GM21526 (cell line): ENCODE results near the gene ZDHHC8.
A peak's percentile ranks its signal among the peaks of the same experiment; 100 is the strongest.
"Not testable (repeated sequence)": the region's sequence is repeated elsewhere in the genome, so short reads cannot be mapped to it uniquely, and the experiment has no call there.

ENCODE experiments used
- ATAC-seq: cut with Tn5 transposase; IDR thresholded peaks from one replicate; pipeline ENCODE4 v1.9.1; 2021; ENCODE audit warnings: moderate library complexity; ENCODE audit not compliant: unreplicated experiment, low FRiP score

Gene ZDHHC8

DNA sequence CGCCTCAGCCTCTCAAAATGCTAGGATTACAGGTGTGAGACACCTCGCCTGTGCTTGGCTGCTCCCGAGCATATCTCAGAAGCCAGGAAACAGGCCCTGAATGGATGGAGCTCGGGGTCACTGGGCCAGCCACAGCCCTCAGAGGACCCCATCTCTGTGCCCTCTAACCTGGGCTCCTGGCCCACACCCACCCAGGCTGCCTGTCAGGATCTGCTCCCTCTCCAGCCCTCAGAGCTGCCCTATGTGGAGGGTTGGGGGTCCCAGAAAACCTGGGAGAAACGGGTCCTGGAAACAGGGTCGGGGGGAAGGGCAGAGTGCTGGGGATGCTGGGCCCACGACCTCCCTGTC lies 24.4 kb downstream of the ZDHHC8 start:
- ATAC-seq: no peak

DNA sequence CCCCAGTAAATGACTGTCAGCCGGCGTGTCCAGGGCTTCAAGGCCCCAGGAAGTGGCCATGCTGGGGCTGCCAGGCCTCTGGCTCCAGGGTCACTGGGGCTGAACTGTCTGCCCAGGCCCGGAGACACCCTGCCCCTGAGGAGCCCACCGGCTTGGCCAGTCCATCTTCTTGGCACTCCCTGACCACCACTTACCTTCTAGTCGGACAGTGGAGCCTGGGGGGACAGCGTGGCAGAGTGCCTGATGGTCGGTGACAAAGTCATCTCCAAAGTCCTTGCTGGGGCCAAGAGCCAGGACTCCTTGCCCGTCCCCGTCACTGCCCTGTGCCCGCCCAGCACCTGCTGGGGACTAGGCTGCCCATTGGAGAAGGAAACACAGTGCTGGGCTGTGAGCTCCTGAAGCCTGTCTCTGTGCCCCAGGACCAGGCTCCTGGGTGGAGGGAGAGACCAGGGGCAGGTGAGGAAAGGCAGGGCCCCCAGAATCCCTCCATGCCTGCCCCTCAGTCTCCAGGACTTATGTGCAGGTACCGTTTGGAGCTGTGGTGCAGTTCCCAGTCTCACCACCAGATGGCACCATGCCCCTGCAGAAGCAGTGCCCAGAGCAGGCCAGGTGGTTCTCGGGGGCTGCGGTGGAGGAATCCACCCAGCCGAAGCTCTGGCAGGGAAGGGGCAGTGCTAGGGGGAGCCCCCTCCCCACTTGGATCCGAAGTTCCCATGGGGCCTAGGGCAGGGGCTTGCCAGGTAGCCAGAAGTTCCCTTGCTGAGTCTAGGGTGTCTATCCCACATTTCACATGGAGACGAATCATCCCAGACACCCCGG lies 25.2 kb downstream of the ZDHHC8 start:
- peak; percentile 55 for ATAC-seq

DNA sequence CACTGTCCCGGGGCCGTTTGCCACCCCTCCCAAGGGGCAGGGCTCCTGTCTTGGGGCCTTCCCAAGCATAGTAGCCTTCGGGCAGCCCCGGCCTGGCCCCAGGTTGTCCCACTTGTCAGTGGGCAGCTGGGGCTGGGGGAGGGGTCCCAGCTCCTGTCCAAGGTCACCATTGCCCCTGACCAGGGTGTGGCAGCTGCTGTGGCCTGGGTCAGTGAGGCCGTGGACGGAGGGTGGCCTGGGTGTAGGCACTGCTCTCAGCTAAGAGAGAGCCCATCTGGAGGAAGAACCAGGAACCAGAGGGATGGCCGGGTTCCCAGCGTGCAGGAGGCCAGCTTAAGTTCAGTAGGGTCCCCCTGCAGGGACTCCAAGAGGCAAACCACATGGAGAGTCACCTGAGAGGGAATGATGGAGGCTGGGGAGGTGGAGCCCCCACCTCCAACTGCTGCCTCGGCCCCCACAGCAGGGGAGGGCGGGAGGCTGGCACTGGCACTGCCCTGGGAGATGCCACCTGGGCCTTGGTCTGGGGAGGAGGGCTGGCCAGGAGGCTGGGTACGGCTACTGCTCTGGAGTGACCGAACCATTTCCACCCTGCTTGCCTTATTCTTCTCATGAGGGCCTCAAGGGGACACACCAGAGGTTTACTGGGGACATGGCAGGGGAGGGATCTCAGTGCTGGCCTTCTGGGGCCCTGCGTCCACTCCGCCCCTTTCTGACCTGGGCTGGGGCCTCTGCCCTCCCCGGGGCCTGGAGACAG lies 26.0 kb downstream of the ZDHHC8 start:
- ATAC-seq: no peak

DNA sequence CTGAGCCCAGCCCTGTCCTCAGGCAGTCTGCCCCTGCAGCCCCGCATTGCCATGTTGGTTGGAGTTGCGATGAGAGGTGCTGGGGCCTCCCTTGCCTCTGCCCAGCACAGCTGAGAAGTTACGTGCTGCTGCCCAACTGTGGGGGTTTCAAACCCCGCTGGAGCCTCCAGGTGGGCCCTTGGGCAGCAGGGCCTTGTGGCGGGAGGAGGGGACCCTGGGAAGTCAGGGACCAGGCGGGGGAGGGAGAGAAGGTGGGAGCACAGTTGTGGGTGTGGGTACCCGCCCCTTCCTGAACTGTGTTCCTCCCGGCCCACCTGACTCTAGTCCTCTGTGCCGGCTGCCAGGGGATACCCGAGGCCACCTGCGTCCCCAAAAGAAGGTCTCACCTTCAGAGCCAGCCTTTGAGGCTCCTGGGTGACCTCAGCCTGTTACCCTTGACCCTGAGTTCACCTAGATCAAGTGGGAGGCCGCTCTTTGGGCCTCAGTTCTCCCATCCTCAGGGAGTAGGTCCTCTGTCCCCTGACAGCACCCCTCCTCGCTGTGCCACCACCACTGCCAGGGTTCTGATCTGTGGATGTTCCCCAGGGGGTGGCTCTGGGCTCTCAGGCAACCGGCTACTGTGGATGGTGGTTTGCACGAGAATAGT lies 26.9 kb downstream of the ZDHHC8 start:
- no peak for ATAC-seq

DNA sequence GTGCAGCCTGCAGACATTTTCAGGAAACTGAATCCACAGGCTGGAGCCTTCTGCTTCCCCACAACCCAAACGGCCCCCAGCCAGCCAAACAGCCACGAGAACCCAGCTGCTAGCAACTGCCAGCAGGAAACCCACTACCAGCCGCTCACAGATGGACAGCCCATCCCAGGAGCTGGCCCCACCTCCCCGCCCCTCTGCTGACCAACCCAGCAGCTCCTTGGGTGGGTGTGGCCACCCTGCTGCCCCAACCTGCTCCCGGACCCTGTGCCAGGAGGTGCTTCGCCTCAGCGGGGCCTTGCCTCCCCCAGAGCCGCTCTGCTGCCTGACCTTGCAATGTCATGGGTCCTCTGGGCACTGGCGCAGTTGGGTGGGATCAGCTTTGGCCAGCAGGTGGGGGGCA lies 27.5 kb downstream of the ZDHHC8 start:
- no peak for ATAC-seq

DNA sequence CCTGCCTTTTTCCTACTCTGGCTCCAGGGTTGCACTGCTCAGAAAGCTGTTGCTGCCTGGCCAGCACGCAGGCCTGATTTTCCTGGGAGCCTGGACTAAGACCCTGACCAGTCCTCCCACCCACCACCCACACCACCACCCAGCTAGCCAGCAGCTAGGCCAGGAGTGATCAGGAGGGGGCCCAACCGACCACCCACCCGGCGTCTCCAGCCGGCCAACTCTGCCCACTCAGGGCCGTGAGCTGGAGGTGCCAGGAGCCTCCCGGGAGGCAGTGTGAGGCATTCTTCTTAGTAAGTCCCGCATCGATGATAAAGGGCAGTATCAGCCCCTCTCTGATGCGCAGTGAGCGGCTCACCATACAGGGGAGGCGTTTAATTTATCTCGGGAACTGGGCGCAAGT lies 27.9 kb downstream of the ZDHHC8 start:
- not testable (repeated sequence) for ATAC-seq

DNA sequence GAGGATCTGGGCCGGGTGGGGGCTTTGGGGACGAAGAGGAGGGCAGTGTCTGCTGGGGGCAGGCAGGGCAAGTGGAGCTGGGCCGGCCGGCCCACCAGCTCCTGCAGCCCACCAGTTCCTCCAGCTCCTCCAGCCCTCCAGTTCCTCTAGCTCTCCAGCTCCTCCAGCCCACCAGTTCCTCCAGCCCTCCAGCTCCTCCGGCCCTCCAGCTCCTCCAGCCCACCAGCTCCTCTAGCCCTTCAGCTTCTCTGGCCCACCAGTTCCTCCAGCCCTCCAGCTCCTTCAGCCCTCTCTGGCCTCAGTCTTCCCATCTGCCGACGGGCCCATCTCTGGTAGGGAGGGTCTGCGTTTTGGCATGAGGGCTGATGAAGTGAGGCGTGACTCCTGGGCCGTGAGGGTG lies 28.4 kb downstream of the ZDHHC8 start:
- no peak for ATAC-seq

DNA sequence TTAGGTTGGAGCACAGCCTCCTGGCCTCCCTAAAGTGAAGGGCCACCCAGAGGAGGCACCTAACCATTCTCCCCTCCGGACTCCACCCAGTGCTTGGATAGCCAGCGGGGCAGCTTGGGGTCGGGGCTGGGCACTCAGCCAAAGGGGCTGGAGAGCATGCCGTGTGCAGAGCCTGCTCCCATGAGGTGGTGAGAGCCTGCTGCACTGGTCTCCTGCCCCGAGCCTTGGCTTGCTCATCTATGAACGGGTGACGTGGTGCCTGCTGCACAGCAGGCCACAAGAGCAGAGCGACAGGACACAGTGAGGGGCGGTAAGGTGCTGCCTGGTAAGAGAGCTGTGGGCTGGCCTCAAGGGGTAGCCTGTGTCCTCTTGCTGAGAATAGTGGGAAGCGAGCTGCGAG lies 33.3 kb downstream of the ZDHHC8 start:
- ATAC-seq: no peak

DNA sequence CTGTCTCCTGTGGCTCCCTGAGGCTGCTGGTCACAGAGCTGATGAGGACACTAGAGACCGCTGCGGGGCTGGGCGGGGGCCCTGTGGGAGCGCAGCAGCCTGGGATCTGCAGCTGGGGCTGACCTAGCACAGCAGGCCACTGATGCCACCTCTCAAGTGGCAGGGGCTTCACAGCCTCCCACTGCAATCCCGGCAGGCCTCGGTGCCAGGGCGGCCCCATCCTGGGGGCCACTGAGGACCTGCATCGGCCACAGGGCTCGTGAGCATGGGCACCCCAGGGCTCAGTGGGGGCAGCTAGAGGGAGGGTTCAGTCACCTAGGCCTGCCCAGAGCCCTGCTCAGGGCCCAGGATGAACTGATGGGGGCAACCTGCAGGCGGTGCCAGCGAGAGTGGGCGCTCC lies 33.8 kb downstream of the ZDHHC8 start:
- ATAC-seq: no peak

DNA sequence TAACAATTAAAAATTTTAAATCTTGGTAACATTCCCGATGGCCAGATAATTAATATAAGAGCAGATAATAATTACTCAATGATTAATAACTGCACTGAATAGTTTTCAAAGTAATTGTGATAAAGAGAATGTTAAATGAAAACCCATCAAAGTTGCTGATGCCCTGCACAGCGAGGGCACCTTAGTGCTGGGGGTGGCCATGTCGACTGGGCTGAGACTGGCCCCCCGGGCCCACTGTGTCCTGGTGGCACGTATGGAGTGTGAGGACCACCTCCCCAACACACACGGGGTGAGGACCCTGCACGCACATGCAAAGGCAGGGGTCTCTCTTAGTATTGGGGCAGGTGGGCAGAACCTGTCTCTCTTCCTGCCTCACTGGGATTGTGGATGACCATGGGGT lies 34.3 kb downstream of the ZDHHC8 start:
- no peak for ATAC-seq

DNA sequence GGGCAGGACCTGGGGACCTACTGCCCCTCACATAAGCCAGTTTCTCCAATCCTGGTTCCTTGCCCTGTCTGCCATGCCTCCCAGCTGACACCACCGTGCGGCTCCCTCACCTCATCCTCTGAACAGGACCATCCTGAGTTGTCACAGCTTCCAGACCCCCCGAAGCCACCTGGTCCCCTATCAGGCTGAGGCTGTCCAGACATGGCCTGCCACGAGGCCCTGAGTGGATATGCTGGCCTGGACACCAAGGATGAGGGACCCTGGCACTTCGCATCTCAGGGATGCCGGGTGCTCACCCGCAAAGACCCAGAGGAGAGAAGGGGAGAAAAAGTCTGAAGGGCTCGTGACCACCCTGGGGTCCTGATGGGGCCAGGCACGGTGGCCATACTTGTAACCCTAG lies 35.1 kb downstream of the ZDHHC8 start:
- no peak for ATAC-seq

DNA sequence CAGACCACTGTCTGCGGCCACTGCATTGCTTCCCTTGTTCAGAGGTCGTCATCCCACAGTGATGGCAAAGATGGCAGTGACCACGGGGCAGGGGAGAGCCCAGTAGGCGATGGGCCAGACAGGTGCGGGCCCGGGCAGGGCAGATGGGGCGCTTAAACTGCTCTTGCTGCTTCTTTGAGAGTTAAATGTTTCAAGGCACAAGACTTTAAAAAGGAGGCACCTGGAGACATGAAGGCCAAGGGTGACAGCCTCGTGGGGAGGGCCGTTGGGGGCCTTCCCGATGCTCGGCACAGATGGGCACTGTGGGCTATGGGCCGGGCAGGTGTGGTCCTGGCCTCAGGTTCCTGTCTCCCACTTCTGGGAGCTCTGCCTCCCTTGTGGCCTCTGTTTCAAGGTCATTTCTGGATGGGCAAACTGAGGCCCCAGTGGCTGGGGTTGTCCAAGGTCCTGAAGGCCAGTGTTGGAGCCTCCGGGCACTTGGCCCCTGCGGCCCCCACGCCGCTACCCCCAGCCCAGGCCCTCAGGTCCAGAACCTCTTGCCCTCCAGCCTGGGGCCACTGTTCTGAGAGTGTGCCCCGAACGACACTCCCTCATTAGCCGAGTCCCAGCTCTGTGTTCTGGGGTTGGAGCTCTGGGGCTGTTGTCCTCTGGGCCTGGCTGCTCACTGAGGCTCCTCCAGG lies 36.2 kb downstream of the ZDHHC8 start:
- no peak for ATAC-seq

DNA sequence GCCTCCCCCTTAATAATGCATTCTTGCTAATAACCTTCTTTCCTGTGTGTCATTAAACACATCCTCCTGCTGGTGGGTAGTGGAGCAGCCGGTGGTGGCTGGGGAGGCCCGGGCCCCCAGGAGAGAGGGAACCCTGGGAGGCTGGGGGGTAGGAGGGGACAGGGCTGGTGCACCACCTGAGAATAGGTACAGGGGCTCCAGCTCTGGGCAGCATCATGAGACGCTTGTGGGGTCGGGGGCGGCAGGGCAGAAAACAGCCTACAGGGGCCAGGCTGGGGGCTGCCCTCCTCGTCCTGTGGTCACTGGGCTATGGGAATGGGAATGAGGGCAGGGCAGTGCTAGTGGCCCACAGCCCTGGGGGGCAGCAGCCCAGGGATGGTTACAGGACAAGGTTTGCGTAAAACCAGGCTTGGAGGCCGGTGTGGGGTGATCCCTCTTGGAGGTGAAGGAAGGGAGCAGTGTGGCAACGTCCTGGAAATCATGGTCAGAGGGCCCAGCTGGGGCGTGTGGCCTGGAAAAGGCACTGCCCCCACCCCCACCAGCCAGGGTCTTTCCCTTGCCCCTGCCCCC lies 37.7 kb downstream of the ZDHHC8 start:
- no peak for ATAC-seq

DNA sequence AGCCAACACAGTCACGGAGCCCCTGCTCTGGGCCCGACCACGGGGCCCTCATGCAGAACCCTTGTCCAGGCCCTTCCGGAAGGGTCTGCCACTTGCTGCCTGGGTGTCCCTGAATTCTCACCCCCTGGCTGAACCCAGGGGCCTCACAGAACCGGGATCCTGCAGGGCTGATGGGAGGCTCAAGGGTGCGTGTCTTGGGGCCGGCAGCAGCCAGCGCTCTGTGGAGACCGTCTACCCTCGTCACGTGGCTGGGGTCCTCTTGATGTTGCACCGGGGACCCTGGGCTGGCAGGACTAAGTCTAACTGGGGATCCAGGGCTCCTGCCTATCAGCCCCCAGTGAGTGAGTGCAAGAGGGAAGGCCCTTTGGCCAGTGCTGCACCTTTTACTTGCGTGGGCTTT lies 38.6 kb downstream of the ZDHHC8 start:
- ATAC-seq: no peak

DNA sequence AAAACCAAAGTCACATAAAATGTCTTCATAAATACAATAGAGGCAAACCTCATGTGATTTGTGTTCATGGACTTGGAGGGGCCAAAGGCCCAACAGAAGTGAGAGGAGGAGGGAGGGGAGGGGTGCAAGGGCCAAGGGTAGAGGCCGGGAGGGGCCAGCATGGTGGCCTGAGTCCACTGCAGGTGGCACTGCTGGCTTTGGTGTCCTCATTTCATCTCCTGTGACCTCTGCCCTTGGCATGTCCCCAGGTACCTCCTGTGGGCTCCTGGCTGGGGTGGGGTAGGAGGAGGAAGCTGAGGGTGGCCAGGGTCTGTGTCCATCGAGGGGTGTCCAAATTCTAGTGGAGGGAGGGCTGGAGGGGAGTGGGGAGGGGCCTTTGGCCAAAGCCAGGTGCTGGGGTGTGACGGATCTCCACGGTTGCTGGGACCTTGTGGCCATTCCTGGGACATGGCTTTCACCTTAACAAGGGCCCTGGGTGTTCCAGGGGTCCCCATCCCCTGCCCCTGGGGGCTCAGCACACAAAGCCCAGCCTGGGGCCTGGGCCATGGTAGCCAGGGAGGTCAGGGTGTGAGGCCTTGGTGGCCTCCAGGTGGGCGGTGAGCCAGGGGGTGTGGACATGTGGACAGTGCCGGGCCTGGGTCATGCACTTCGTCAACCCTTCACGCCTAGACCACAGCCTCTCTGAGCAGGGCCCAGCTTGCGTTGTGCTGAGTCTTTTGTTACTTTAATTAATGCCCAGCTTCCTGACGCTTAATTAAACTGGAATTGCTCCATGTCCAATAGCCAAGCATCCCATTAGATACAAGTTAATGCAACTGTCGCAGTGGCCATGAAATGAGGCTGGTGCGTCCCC lies 39.9 kb downstream of the ZDHHC8 start:
- no peak for ATAC-seq

DNA sequence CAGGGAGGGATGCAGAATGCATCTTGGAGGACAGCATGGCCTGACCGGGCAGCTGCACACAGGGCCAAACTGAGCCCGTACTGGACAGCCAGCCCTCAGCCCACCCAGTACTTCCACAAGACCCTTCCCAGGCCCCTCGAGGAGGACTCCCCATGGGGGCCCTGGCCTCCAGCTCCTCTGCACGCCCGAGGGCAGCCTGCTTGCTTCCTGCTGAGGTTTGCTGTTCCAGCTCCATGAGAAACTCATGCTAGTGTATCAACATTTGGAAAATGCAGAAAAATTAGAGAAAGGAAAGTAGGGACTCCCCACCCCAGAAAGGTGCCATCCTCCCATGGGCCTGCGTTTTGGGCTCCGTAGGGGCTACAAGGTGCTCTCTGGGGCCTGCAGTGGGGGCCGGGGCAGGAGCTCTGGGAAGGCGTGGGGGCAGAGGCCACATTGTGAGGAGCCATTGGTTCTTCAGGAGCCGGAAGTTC lies 40.6 kb downstream of the ZDHHC8 start:
- ATAC-seq: no peak

DNA sequence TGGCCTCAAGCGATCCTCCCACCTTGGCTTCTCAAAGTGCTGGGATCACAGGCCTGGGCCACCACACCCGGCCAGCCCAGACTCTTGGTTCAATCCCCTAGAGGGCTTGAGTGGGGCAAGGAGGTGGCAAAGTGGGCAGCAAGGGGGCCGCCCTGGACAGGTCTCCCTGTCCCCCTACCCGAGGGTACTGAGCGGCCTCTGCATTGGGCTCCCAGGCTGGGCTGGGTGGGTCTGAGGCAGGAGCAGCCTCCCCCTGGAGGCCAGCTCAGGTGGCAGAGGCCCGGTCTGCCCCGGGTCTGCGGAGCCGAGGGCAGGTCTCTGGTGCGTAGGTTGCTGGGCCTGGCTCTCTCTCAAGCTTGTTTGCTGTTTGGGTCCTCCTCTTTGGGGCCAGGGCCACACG lies 41.6 kb downstream of the ZDHHC8 start:
- ATAC-seq: no peak

DNA sequence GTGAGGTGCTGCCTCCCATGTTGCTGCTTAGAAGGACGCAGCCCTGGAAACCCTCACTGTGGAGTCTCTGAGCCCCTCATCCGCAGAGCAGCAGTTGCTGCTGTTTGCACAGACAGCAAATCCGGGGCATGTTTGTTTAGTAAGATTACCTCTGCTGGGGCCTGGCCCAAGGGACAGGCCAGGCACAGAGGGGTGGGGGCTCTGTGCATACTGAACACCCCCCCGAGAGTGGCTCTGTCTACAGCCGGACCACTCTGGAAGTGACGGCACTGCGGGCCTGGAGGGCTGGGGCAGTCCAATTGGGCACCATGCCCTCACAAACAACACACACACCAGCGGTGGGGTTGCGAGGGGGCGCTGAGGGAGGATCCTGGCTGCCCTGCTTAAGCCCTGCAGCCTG lies 42.2 kb downstream of the ZDHHC8 start:
- ATAC-seq: no peak

DNA sequence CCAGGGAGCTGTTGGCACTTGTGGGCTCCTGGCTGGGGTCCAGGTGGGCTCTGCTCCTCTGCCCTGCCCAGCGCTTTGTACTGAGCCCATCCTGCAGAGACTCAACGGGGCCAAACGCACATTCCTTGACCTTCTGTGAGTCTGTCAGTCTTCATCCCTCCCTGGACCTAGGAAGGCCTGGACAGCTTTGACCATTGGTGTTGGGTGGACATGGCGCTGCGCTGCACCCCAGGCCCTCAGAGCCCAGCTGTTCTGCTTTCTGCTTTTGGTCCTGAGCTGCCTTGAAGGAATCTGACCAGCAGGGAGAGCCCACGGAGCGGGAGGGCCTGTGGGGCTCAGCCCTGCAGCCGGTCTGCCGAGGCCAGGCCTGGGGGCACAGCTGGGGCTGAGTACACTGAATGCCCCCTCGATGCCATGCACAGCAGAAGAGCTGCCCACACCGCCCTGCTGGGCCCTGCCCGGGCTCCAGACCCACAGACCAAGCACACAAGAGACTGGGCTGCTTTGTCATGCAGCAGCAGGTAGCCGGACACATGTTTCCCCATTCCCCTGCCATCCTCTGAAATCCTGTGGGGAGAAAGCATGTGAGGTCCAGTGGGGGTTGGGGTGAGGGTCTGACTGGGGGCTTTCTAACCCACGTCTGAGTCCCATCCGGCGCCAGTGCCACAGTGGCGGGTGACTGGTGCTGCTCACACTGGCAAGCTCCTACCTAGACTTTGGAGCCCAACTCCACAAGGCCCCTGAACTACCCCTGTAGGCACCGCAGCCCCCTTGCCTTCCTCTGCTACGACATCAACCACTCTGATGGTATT lies 43.4 kb downstream of the ZDHHC8 start:
- ATAC-seq: no peak
